Fibroblast of skin of right biceps (primary cell): ENCODE results near the gene PRKAR1B.
"Not testable (repeated sequence)": the region's sequence is repeated elsewhere in the genome, so short reads cannot be mapped to it uniquely, and the experiment has no call there.

Source experiments
- DNase-seq: peaks from one replicate; pipeline ENCODE4 v3.0.0-alpha.2; 2013

PRKAR1B gene

GRCh38 chr7:569071-569855, 157.8 kb downstream of the PRKAR1B start:
- DNase-seq, result no peak

- no peak for DNase-seq
Measured at GRCh38 chr7:568031-568951, 158.8 kb downstream of the PRKAR1B start.

- DNase-seq, result no peak
Measured at GRCh38 chr7:567305-567883, 159.7 kb downstream of the PRKAR1B start.

GRCh38 chr7:566100-566499, 161.0 kb downstream of the PRKAR1B start:
- DNase-seq, result no peak

GRCh38 chr7:564176-564865, 162.8 kb downstream of the PRKAR1B start:
- no peak for DNase-seq

GRCh38 chr7:563629-564170, 163.4 kb downstream of the PRKAR1B start:
- no peak for DNase-seq

GRCh38 chr7:562789-563628, 164.1 kb downstream of the PRKAR1B start:
- DNase-seq, result no peak

- no peak for DNase-seq
Measured at GRCh38 chr7:562374-562675, 164.8 kb downstream of the PRKAR1B start.

GRCh38 chr7:561631-562373, 165.3 kb downstream of the PRKAR1B start:
- DNase-seq, result no peak

GRCh38 chr7:560966-561630, 166.0 kb downstream of the PRKAR1B start:
- DNase-seq, result no peak

GRCh38 chr7:559396-559705, 167.7 kb downstream of the PRKAR1B start:
- DNase-seq, result no peak

- DNase-seq, result no peak
Measured at GRCh38 chr7:557558-557881, 169.6 kb downstream of the PRKAR1B start.

GRCh38 chr7:556837-557557, 170.1 kb downstream of the PRKAR1B start:
- DNase-seq, result no peak

GRCh38 chr7:556291-556826, 170.7 kb downstream of the PRKAR1B start:
- DNase-seq, result no peak

GRCh38 chr7:555551-556160, 171.4 kb downstream of the PRKAR1B start:
- DNase-seq, result no peak

GRCh38 chr7:553636-554111, 173.4 kb downstream of the PRKAR1B start:
- no peak for DNase-seq

- no peak for DNase-seq
Measured at GRCh38 chr7:552868-553635, 174.0 kb downstream of the PRKAR1B start.

- DNase-seq, result not testable (repeated sequence)
Measured at GRCh38 chr7:552151-552867, 174.8 kb downstream of the PRKAR1B start.
